GM23338 (cell line): ENCODE measurements around the gene JTB. TPM values are rescaled to one million over a fixed set of nuclear protein-coding genes. Genes with fewer than 3 reads are reported as not detected.

ENCODE experiments used
- ATAC-seq: fragments of 200-7000 bp; cut with Tn5 transposase; 3 replicates; pipeline ENCODE4 v1.9.1; 2020
- DNase-seq: peaks from one replicate; pipeline ENCODE4 v3.0.0-alpha.2; 2015; ENCODE audit warnings: low spot score
- H2AFZ ChIP-seq: fragments of 200-600 bp; sonication (generic); 2 replicates; pipeline ENCODE4 v1.8.0; 2016; ENCODE audit warnings: antibody characterized with exemption, mild to moderate bottlenecking, moderate library complexity
- H3F3A ChIP-seq: fragments of 200-600 bp; sonication (generic); replicated peaks from 2 replicates; pipeline ENCODE4 v1.8.0; 2017; ENCODE audit warnings: antibody characterized with exemption, mixed run types, low read depth
- H3K27ac ChIP-seq: fragments of 200-600 bp; sonication (generic); 2 replicates; pipeline ENCODE4 v1.6.1; 2016; ENCODE audit warnings: low read depth
- H3K27me3 ChIP-seq: fragments of 200-600 bp; sonication (generic); 2 replicates; pipeline ENCODE4 v1.8.0; 2016; ENCODE audit warnings: mild to moderate bottlenecking, mixed run types, moderate library complexity; ENCODE audit not compliant: insufficient read depth
- H3K36me3 ChIP-seq: fragments of 200-600 bp; sonication (generic); 2 replicates; pipeline ENCODE4 v1.8.0; 2016; ENCODE audit warnings: mild to moderate bottlenecking; ENCODE audit not compliant: insufficient read depth
- H3K4me1 ChIP-seq: fragments of 200-600 bp; sonication (generic); 2 replicates; pipeline ENCODE4 v1.8.0; 2016; ENCODE audit warnings: mild to moderate bottlenecking, moderate library complexity; ENCODE audit not compliant: insufficient read depth
- H3K4me2 ChIP-seq: fragments of 200-600 bp; sonication (generic); 2 replicates; pipeline ENCODE4 v1.7.1; 2017; ENCODE audit warnings: mixed run types
- H3K4me3 ChIP-seq: fragments of 200-600 bp; sonication (generic); 2 replicates; pipeline ENCODE4 v1.6.1; 2016; ENCODE audit warnings: mixed run types
- H3K79me2 ChIP-seq: fragments of 200-600 bp; sonication (generic); replicated peaks from 2 replicates; pipeline ENCODE4 v1.8.0; 2017; ENCODE audit warnings: mild to moderate bottlenecking; ENCODE audit not compliant: insufficient read depth
- H3K9me2 ChIP-seq: fragments of 200-600 bp; sonication (generic); 2 replicates; pipeline ENCODE4 v1.8.0; 2017; ENCODE audit not compliant: insufficient read depth
- H4K20me1 ChIP-seq: fragments of 200-600 bp; sonication (generic); replicated peaks from 2 replicates; pipeline ENCODE4 v1.8.0; 2017; ENCODE audit warnings: mild to moderate bottlenecking; ENCODE audit not compliant: insufficient read depth
- H3K27ac Mint-ChIP-seq: 2 replicates; pipeline ENCODE4 v1.8.0; 2020; ENCODE audit warnings: inconsistent platforms, mild to moderate bottlenecking, moderate library complexity, mixed read lengths
- H3K27me3 Mint-ChIP-seq: 3 replicates; pipeline ENCODE4 v1.8.0; 2022; ENCODE audit warnings: low read depth, mild to moderate bottlenecking, moderate library complexity, mixed read lengths, inconsistent platforms; ENCODE audit not compliant: insufficient read depth, poor library complexity
- H3K36me3 Mint-ChIP-seq: 3 replicates; pipeline ENCODE4 v1.8.0; 2021; ENCODE audit warnings: low read depth, mild to moderate bottlenecking, inconsistent platforms, moderate library complexity, mixed read lengths
- H3K4me1 Mint-ChIP-seq: 3 replicates; pipeline ENCODE4 v1.8.0; 2020; ENCODE audit warnings: mild to moderate bottlenecking, inconsistent platforms, mixed read lengths
- H3K4me3 Mint-ChIP-seq: 3 replicates; pipeline ENCODE4 v1.8.0; 2021; ENCODE audit warnings: moderate library complexity, mild to moderate bottlenecking, inconsistent platforms, mixed read lengths
- H3K9me3 Mint-ChIP-seq: 3 replicates; pipeline ENCODE4 v1.8.0; 2020; ENCODE audit warnings: moderate library complexity, mild to moderate bottlenecking, inconsistent platforms, mixed read lengths
- CTCF ChIP-seq, 2 experiments: fragments of 200-600 bp in 1 of 2; sonication (generic) in 1 of 2; conservative IDR thresholded peaks; 2 replicates each; pipeline versions ENCODE4 v1.5.1 to v1.6.1; 2016 to 2017; ENCODE audit warnings: antibody characterized with exemption in 2 of 2, low read depth in 2 of 2, mild to moderate bottlenecking in 2 of 2, moderate library complexity in 1 of 2
- ETS1 ChIP-seq: IDR thresholded peaks from 2 replicates; pipeline ENCODE4 v1.6.1; 2016; ENCODE audit warnings: antibody characterized with exemption
- POLR2AphosphoS5 ChIP-seq: IDR thresholded peaks from 2 replicates; pipeline ENCODE4 v1.6.1; 2016; ENCODE audit warnings: antibody characterized with exemption, low read depth
- STAT1 ChIP-seq: IDR thresholded peaks from one replicate; pipeline ENCODE4 v1.6.1; 2016; ENCODE audit warnings: antibody characterized with exemption; ENCODE audit not compliant: unreplicated experiment
- polyA plus RNA-seq: library from polyadenylated mRNA; unstranded; fragments of >200 nt; fragmentation: Nextera tagmentation; extraction: Ambion mirVana; gene quantifications from 2 replicates; pipeline ENCODE4 v1.2.1, GENCODE V29; 2016
- total RNA-seq: library from RNA; depleted of rRNA; stranded (reverse); fragments of >200 nt; shearing (Covaris generic); gene quantifications from 2 replicates; pipeline ENCODE4 v1.2.3, GENCODE V29; 2014

Gene JTB
- total and polyA plus RNA-seq, 2 experiments from 2014 or later: 140 to 208 TPM

GRCh38 chr1:153951183-153951582, 26.3 kb downstream of the JTB start (continued):
- TF ChIP-seq CTCF (conservative IDR thresholded peaks at IDR 0.05; ENCODE audit: low read depth in 2 of 2): no peak

DNA sequence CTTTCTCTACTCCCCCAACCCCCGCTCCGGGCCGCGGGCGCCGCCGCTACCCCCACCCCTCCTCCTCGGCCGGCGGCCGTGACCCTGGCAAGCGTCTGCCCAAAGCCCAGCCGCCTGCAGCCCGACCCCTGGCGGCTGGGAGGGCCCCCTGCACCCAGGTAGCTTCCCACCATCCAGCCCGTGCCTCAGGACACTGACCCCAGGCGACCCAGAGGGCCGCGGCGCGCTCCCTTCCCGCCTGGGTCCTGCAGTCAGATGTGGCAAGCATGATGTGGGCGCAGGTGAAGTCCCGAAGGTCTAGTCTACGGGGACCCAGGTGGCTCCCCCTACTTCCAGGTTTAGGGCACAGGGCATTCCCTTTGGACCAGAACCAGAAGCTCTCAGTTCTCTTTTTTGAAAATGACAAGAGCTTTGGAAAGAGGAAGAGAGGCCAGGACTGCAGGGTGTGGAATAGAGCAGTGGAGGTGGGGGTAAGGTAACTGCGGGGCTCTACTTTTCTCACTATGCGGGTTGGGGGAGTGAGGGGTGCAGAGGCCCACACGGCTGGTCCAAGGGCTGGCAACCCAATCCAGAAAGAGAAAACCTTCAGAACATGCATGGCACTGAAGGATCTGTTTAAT, 30.7 kb downstream of the JTB start, which contains the start of gene DENND4B:
TSS of gene DENND4B (minus strand) at position 97 of the 620 bp plus-strand sequence. CDS start 2,344 bp downstream, outside the sequence.
- H3F3A ChIP-seq: peaks cover 5% of the 10 kb centered on the region; the same call in 1 of the 2 replicates
- Mint-ChIP-seq H3K36me3 (peaks cover 48% of the 10 kb centered on the region), H3K4me3 (peak within 1 kb of the TSS; percentile 87), H3K27ac (peak within 1 kb of the TSS; percentile 73), H3K27me3 (peaks cover 15% of the 10 kb centered on the region), H3K4me1 (peaks cover 18% of the 10 kb centered on the region), H3K9me3 (no peaks in the 10 kb centered on the region; the same call in 2 of the 3 replicates)
- peaks cover 20% of the 10 kb centered on the region for H3K79me2 ChIP-seq
- peak within 1 kb of the TSS; percentile 95 for H3K4me3 ChIP-seq
- H3K9me2 ChIP-seq: no peaks in the 10 kb centered on the region
- peak; percentile 92 for ATAC-seq
- H3K4me1 ChIP-seq: peaks cover 10% of the 10 kb centered on the region; the same call in 1 of the 2 replicates
- H3K27me3 ChIP-seq: no peaks in the 10 kb centered on the region
- H3K36me3 ChIP-seq: peaks cover 14% of the 10 kb centered on the region; the same call in 1 of the 2 replicates
- H4K20me1 ChIP-seq: peaks cover 10% of the 10 kb centered on the region; the same call in 1 of the 2 replicates
- H3K4me2 ChIP-seq: peak within 1 kb of the TSS; percentile 99
- peak; percentile 95 for DNase-seq
- peak; percentile 52 for TF ChIP-seq POLR2AphosphoS5
- no peak for TF ChIP-seq ETS1
- TF ChIP-seq CTCF (conservative IDR thresholded peaks at IDR 0.05; ENCODE audit: low read depth in 2 of 2): peak; percentile 69 to 91
- TF ChIP-seq STAT1: no peak
- H3K27ac ChIP-seq: peak within 1 kb of the TSS; percentile 72; the same call in 1 of the 2 replicates
- H2AFZ ChIP-seq: peak within 1 kb of the TSS; percentile 72
